HEK293 (cell line): Measurements from ENCODE around the gene SLC31A1.

Experiments
- CTCF ChIA-PET: fragments of 350-600 bp; formaldehyde crosslinking; extraction: SDS; loops from one replicate; lab custom pipeline; 2021; ENCODE audit warnings: antibody characterized with exemption; lab: Yijun Ruan, JAX
- POLR2A ChIA-PET: fragments of 300-600 bp; formaldehyde crosslinking; extraction: SDS; loops from one replicate; lab custom pipeline; 2020; ENCODE audit warnings: antibody characterized with exemption, inconsistent platforms; lab: Yijun Ruan, JAX
- H3K27ac ChIP-seq: fragments of 200-500 bp; sonication (Bioruptor generic); 2 replicates; pipeline ENCODE4 v1.5.1; 2014; ENCODE audit warnings: low read depth, low read length, control low read depth, inconsistent platforms; ENCODE audit errors: extremely low read depth
- H3K36me3 ChIP-seq, 2 experiments: fragments of 200-500 bp in 1 of 2; sonication (Bioruptor generic) in 1 of 2; 1 replicate in 1 of 2; 2 replicates in 1 of 2; pipeline ENCODE4 v1.5.1; 2014 to 2017; ENCODE audit warnings: inconsistent platforms in 2 of 2, low read length in 2 of 2; ENCODE audit not compliant: control insufficient read depth in 2 of 2, insufficient read depth in 1 of 2
- H3K4me1 ChIP-seq: fragments of 200-500 bp; sonication (Bioruptor generic); 2 replicates; pipeline ENCODE4 v1.5.1; 2014; ENCODE audit warnings: mild to moderate bottlenecking, low read length, inconsistent platforms; ENCODE audit not compliant: control insufficient read depth, insufficient read depth
- H3K4me3 ChIP-seq: 2 replicates; pipeline ENCODE4 v1.5.1; 2011; ENCODE audit warnings: low read depth, mild to moderate bottlenecking, control low read depth, low read length, moderate library complexity
- H3K9me3 ChIP-seq: fragments of 200-500 bp; sonication (Bioruptor generic); 2 replicates; pipeline ENCODE4 v1.5.1; 2014; ENCODE audit warnings: low read depth, low read length, inconsistent platforms; ENCODE audit not compliant: control insufficient read depth, insufficient read depth
- KLF1 ChIP-seq: fragments of 450-650 bp; formaldehyde crosslinking; IDR thresholded peaks from 2 replicates; pipeline ENCODE4 v1.5.1; 2016; ENCODE audit warnings: missing biosample characterization, missing genetic modification characterization
- KLF7 ChIP-seq: fragments of 450-650 bp; formaldehyde crosslinking; IDR thresholded peaks from 2 replicates; pipeline ENCODE4 v1.5.1; 2016; ENCODE audit warnings: missing biosample characterization, missing genetic modification characterization, borderline replicate concordance
- KLF8 ChIP-seq: fragments of 450-650 bp; formaldehyde crosslinking; IDR thresholded peaks from 2 replicates; pipeline ENCODE4 v1.5.1; 2016; ENCODE audit warnings: missing biosample characterization, missing genetic modification characterization
- MEIS1 ChIP-seq: sonication (generic); formaldehyde crosslinking; IDR thresholded peaks from 2 replicates; pipeline ENCODE4 v1.8.1; 2022; ENCODE audit warnings: missing genetic modification reagents, mild to moderate bottlenecking, borderline replicate concordance
- TCF7L2 ChIP-seq: IDR thresholded peaks from 2 replicates; pipeline ENCODE4 v1.6.1; 2011; ENCODE audit warnings: low read depth, mild to moderate bottlenecking, inconsistent platforms, low read length, moderate library complexity, borderline replicate concordance
- WT1 ChIP-seq: fragments of 450-650 bp; formaldehyde crosslinking; IDR thresholded peaks from 2 replicates; pipeline ENCODE4 v1.5.1; 2016; ENCODE audit warnings: missing biosample characterization, missing genetic modification characterization
- ZBTB48 ChIP-seq: fragments of 450-650 bp; formaldehyde crosslinking; IDR thresholded peaks from 2 replicates; pipeline ENCODE4 v1.5.1; 2016; ENCODE audit warnings: missing biosample characterization, missing genetic modification characterization
- ZFHX2 ChIP-seq: fragments of 450-650 bp; formaldehyde crosslinking; conservative IDR thresholded peaks from 2 replicates; pipeline ENCODE4 v1.5.1; 2016; ENCODE audit warnings: missing biosample characterization, missing genetic modification characterization
- ZNF133 ChIP-seq: fragments of 450-650 bp; formaldehyde crosslinking; IDR thresholded peaks from 2 replicates; pipeline ENCODE4 v1.5.1; 2016; ENCODE audit warnings: missing biosample characterization, missing genetic modification characterization
- ZNF138 ChIP-seq: fragments of 450-650 bp; formaldehyde crosslinking; IDR thresholded peaks from 2 replicates; pipeline ENCODE4 v1.5.1; 2016; ENCODE audit warnings: missing biosample characterization, missing genetic modification characterization, borderline replicate concordance
- ZNF146 ChIP-seq: fragments of 450-650 bp; formaldehyde crosslinking; IDR thresholded peaks from 2 replicates; pipeline ENCODE4 v1.5.1; 2016; ENCODE audit warnings: missing biosample characterization, missing genetic modification characterization
- ZNF16 ChIP-seq: fragments of 450-650 bp; formaldehyde crosslinking; IDR thresholded peaks from 2 replicates; pipeline ENCODE4 v1.5.1; 2016; ENCODE audit warnings: low read depth, missing biosample characterization, missing genetic modification characterization
- ZNF214 ChIP-seq: fragments of 450-650 bp; formaldehyde crosslinking; IDR thresholded peaks from 2 replicates; pipeline ENCODE4 v1.5.1; 2017; ENCODE audit warnings: missing biosample characterization, mild to moderate bottlenecking, missing genetic modification characterization, borderline replicate concordance
- ZNF221 ChIP-seq: fragments of 450-650 bp; formaldehyde crosslinking; IDR thresholded peaks from 2 replicates; pipeline ENCODE4 v1.5.1; 2017; ENCODE audit warnings: missing biosample characterization, missing genetic modification characterization, borderline replicate concordance
- ZNF239 ChIP-seq: fragments of 450-650 bp; formaldehyde crosslinking; IDR thresholded peaks from 2 replicates; pipeline ENCODE4 v1.5.1; 2016; ENCODE audit warnings: missing biosample characterization, missing genetic modification characterization
- ZNF274 ChIP-seq, 2 experiments: fragments of 200-500 bp in 1 of 2; fragments of 450-650 bp in 1 of 2; sonication (Bioruptor generic) in 1 of 2; formaldehyde crosslinking in 1 of 2; IDR thresholded peaks; 2 replicates each; pipeline versions ENCODE4 v1.5.1 to v1.6.1; 2014 to 2016; ENCODE audit warnings: borderline replicate concordance in 1 of 2, inconsistent platforms in 1 of 2, low read length in 1 of 2, missing biosample characterization in 1 of 2, missing genetic modification characterization in 1 of 2
- ZNF366 ChIP-seq: fragments of 450-650 bp; formaldehyde crosslinking; conservative IDR thresholded peaks from 2 replicates; pipeline ENCODE4 v1.5.1; 2016; ENCODE audit warnings: missing biosample characterization, missing genetic modification characterization
- ZNF426 ChIP-seq: fragments of 450-650 bp; formaldehyde crosslinking; IDR thresholded peaks from 2 replicates; pipeline ENCODE4 v1.5.1; 2017; ENCODE audit warnings: missing biosample characterization, missing genetic modification characterization, mild to moderate bottlenecking, inconsistent platforms, moderate library complexity
- ZNF521 ChIP-seq: fragments of 450-650 bp; formaldehyde crosslinking; IDR thresholded peaks from 2 replicates; pipeline ENCODE4 v1.5.1; 2017; ENCODE audit warnings: missing biosample characterization, mild to moderate bottlenecking, missing genetic modification characterization
- ZNF555 ChIP-seq: fragments of 450-650 bp; formaldehyde crosslinking; conservative IDR thresholded peaks from 2 replicates; pipeline ENCODE4 v1.5.1; 2017; ENCODE audit warnings: missing biosample characterization, mild to moderate bottlenecking, missing genetic modification characterization, inconsistent platforms
- ZNF558 ChIP-seq: fragments of 450-650 bp; formaldehyde crosslinking; IDR thresholded peaks from 2 replicates; pipeline ENCODE4 v1.5.1; 2016; ENCODE audit warnings: missing biosample characterization, missing genetic modification characterization
- ZNF596 ChIP-seq: fragments of 450-650 bp; IDR thresholded peaks from 2 replicates; pipeline ENCODE4 v1.5.0; 2018; ENCODE audit warnings: missing biosample characterization, mild to moderate bottlenecking, missing genetic modification characterization, moderate library complexity
- ZNF670 ChIP-seq: fragments of 450-650 bp; formaldehyde crosslinking; IDR thresholded peaks from 2 replicates; pipeline ENCODE4 v1.5.1; 2016; ENCODE audit warnings: missing biosample characterization, missing genetic modification characterization, low read depth
- ZNF707 ChIP-seq: fragments of 450-650 bp; formaldehyde crosslinking; IDR thresholded peaks from 2 replicates; pipeline ENCODE4 v1.5.1; 2016; ENCODE audit warnings: missing biosample characterization, missing genetic modification characterization
- ZNF768 ChIP-seq: fragments of 450-650 bp; formaldehyde crosslinking; IDR thresholded peaks from 2 replicates; pipeline ENCODE4 v1.5.1; 2018; ENCODE audit warnings: missing biosample characterization, mild to moderate bottlenecking, missing genetic modification characterization
- ZNF785 ChIP-seq: fragments of 450-650 bp; formaldehyde crosslinking; IDR thresholded peaks from 2 replicates; pipeline ENCODE4 v1.5.1; 2016; ENCODE audit warnings: missing biosample characterization, missing genetic modification characterization
- ZNF830 ChIP-seq: fragments of 450-650 bp; IDR thresholded peaks from 2 replicates; pipeline ENCODE4 v1.5.0; 2018; ENCODE audit warnings: missing biosample characterization, missing genetic modification characterization, low read depth, mild to moderate bottlenecking, moderate library complexity
- ZSCAN16 ChIP-seq: fragments of 450-650 bp; formaldehyde crosslinking; IDR thresholded peaks from 2 replicates; pipeline ENCODE4 v1.5.1; 2016; ENCODE audit warnings: missing biosample characterization, missing genetic modification characterization
- ZSCAN18 ChIP-seq: fragments of 450-650 bp; formaldehyde crosslinking; IDR thresholded peaks from 2 replicates; pipeline ENCODE4 v1.5.1; 2016; ENCODE audit warnings: missing biosample characterization, missing genetic modification characterization
- TF ChIP-seq, protein P1 (sequence below): fragments of 450-650 bp; formaldehyde crosslinking; IDR thresholded peaks from 2 replicates; pipeline ENCODE4 v1.5.1; 2016; ENCODE audit warnings: missing biosample characterization, missing genetic modification characterization
- TF ChIP-seq, protein P2 (sequence below): fragments of 450-650 bp; formaldehyde crosslinking; IDR thresholded peaks from 2 replicates; pipeline ENCODE4 v1.5.1; 2016; ENCODE audit warnings: missing biosample characterization, missing genetic modification characterization, low read depth

Gene SLC31A1

GRCh38 chr9:113176803-113177202, 44.5 kb upstream of the SLC31A1 start:
- H3K27ac ChIP-seq: no peak overlapping the region
- TF ChIP-seq ZNF366 (tag by site-specific recombination): no peak
- TF ChIP-seq MEIS1: no peak
- no peak for TF ChIP-seq ZSCAN18 (tag by site-specific recombination)
- TF ChIP-seq ZNF239 (tag by site-specific recombination): no peak
- TF ChIP-seq ZNF138 (tag by site-specific recombination): no peak
- no peak for TF ChIP-seq ZNF558 (tag by site-specific recombination)
- TF ChIP-seq ZNF16: no peak
- TF ChIP-seq ZNF133 (tag by site-specific recombination): no peak
- TF ChIP-seq, protein P1, sequence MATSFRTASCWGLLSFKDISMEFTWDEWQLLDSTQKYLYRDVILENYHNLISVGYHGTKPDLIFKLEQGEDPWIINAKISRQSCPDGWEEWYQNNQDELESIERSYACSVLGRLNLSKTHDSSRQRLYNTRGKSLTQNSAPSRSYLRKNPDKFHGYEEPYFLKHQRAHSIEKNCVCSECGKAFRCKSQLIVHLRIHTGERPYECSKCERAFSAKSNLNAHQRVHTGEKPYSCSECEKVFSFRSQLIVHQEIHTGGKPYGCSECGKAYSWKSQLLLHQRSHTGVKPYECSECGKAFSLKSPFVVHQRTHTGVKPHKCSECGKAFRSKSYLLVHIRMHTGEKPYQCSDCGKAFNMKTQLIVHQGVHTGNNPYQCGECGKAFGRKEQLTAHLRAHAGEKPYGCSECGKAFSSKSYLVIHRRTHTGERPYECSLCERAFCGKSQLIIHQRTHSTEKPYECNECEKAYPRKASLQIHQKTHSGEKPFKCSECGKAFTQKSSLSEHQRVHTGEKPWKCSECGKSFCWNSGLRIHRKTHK (tag by site-specific recombination): no peak
- no peak for TF ChIP-seq ZNF555 (tag by site-specific recombination)
- TF ChIP-seq WT1 (tag by site-specific recombination): no peak
- no peak for TF ChIP-seq ZNF670 (tag by site-specific recombination)
- TF ChIP-seq ZFHX2 (tag by site-specific recombination): no peak
- TF ChIP-seq ZSCAN16 (tag by site-specific recombination): no peak
- no peak overlapping the region for H3K4me3 ChIP-seq
- peaks cover 15 to 89% of the 10 kb centered on the region in 2 experiments for H3K36me3 ChIP-seq
- no peaks in the 10 kb centered on the region for H3K4me1 ChIP-seq
- H3K9me3 ChIP-seq: no peaks in the 10 kb centered on the region
- ChIA-PET CTCF (interaction anchor here (0.6 to 1.2 kb wide), 2 partner anchors 236 to 481 kb away, joined by 3 read pairs; no protein-coding TSS in a partner anchor), POLR2A (no interaction called here)

- no peaks in the 10 kb centered on the region for H3K4me1 ChIP-seq
- POLR2A ChIA-PET: no interaction called here
- peaks cover 15 to 92% of the 10 kb centered on the region in 2 experiments for H3K36me3 ChIP-seq
- TF ChIP-seq ZNF830 (tag by site-specific recombination) (no peak), TCF7L2 (no peak), ZNF274 (IDR thresholded peaks at IDR 0.05; ENCODE audit: low read length) (no peak), ZNF274 (tag by site-specific recombination; IDR thresholded peaks at IDR 0.05; ENCODE audit: borderline replicate concordance) (no peak), ZNF596 (no peak), ZNF146 (tag by site-specific recombination) (no peak)
- H3K27ac ChIP-seq: no peak overlapping the region
- H3K4me3 ChIP-seq: no peak overlapping the region
- no peaks in the 10 kb centered on the region for H3K9me3 ChIP-seq
- CTCF ChIA-PET: interaction anchor here (0.6 to 1.2 kb wide), 2 partner anchors 223 to 481 kb away, joined by 3 read pairs; no protein-coding TSS in a partner anchor
These were observed 44.1 kb upstream of the SLC31A1 start for GRCh38 chr9:113177251-113177650.

DNA sequence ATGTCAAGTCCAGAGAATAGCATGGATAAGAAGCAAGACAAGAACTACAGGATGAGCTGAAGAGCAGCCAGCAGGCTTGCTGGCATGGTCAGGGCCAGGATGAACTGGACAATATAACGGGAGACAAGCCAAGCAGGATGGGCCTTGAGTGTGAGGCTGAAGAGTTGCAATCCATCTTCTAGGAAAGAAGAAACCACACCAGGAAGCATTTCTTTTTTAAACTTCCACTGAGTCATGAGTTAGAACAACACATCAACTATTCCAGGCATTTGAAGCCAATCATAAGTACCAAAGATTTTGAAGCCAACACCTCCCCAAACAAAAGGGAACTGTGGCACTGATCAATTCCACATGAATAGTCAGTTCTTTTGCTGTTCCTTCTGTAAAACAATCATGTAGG, 43.3 kb upstream of the SLC31A1 start:
- Histone ChIP-seq H3K4me3 (no peak overlapping the region), H3K36me3 (peaks cover 20 to 92% of the 10 kb centered on the region in 2 experiments), H3K9me3 (no peaks in the 10 kb centered on the region), H3K27ac (no peak overlapping the region), H3K4me1 (no peaks in the 10 kb centered on the region)
- POLR2A ChIA-PET: no interaction called here
- CTCF ChIA-PET: interaction anchor here (0.6 kb wide), 1 partner anchor 224 kb away, joined by 3 read pairs; no protein-coding TSS in a partner anchor
- TF ChIP-seq ZNF214 (tag by site-specific recombination): no peak
- no peak for TF ChIP-seq KLF7 (tag by site-specific recombination)
- no peak for TF ChIP-seq ZNF707
- TF ChIP-seq ZBTB48 (tag by site-specific recombination): no peak
- no peak for TF ChIP-seq ZNF426
- TF ChIP-seq, protein P2, sequence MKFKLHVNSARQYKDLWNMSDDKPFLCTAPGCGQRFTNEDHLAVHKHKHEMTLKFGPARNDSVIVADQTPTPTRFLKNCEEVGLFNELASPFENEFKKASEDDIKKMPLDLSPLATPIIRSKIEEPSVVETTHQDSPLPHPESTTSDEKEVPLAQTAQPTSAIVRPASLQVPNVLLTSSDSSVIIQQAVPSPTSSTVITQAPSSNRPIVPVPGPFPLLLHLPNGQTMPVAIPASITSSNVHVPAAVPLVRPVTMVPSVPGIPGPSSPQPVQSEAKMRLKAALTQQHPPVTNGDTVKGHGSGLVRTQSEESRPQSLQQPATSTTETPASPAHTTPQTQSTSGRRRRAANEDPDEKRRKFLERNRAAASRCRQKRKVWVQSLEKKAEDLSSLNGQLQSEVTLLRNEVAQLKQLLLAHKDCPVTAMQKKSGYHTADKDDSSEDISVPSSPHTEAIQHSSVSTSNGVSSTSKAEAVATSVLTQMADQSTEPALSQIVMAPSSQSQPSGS (tag by site-specific recombination): no peak
- TF ChIP-seq KLF1 (tag by site-specific recombination): no peak
- no peak for TF ChIP-seq ZNF785 (tag by site-specific recombination)
- no peak for TF ChIP-seq ZNF221 (tag by site-specific recombination)
- TF ChIP-seq ZNF768 (tag by site-specific recombination): no peak
- TF ChIP-seq ZNF521 (tag by site-specific recombination): no peak
- TF ChIP-seq KLF8 (tag by site-specific recombination): no peak
